Esophagus muscularis mucosa (tissue), 4 donors: Measurements from ENCODE around the gene RTKN. TPM values are rescaled to one million over a fixed set of nuclear protein-coding genes. Genes with fewer than 3 reads are reported as not detected.

Experiments
- DNase-seq: peaks from one replicate; pipeline ENCODE4 v3.0.0-alpha.2; 2017; ENCODE audit errors: extremely low spot score
- H3K27ac ChIP-seq, 4 donors: fragments of 200-600 bp; sonication (generic); replicated peaks in 1 of 4; 1 replicate in 3 of 4; 2 replicates in 1 of 4; pipeline ENCODE4 v1.5.1; 2016 to 2019; ENCODE audit warnings: mild to moderate bottlenecking in 1 of 4
- H3K27me3 ChIP-seq, 4 donors: fragments of 200-600 bp; sonication (generic); one replicate each; pipeline versions ENCODE4 v1.5.1 to v1.6.0; 2016 to 2019
- H3K36me3 ChIP-seq, 4 donors: fragments of 200-600 bp; sonication (generic); one replicate each; pipeline ENCODE4 v1.5.1; 2016 to 2019
- H3K4me1 ChIP-seq, 4 donors: fragments of 200-600 bp; sonication (generic); one replicate each; pipeline ENCODE4 v1.5.1; 2016 to 2019
- H3K4me3 ChIP-seq, 4 donors: fragments of 200-600 bp; sonication (generic); 1 replicate in 2 of 4; 2 replicates in 2 of 4; pipeline ENCODE4 v1.5.1; 2016 to 2019; ENCODE audit warnings: mild to moderate bottlenecking in 4 of 4, moderate library complexity in 1 of 4
- H3K9me3 ChIP-seq, 4 donors: fragments of 200-600 bp; sonication (generic); 1 replicate in 3 of 4; 2 replicates in 1 of 4; pipeline ENCODE4 v1.5.1; 2016 to 2019
- CTCF ChIP-seq, 3 experiments: fragments of 200-600 bp in 2 of 3; fragments of 450-650 bp in 1 of 3; sonication (generic) in 2 of 3; IDR thresholded peaks; one replicate each; pipeline ENCODE4 v1.5.1; 2017 to 2019; ENCODE audit warnings: antibody characterized with exemption in 3 of 3, mild to moderate bottlenecking in 2 of 3, moderate library complexity in 1 of 3
- EP300 ChIP-seq: sonication (generic); formaldehyde crosslinking; IDR thresholded peaks from one replicate; pipeline ENCODE4 v1.6.1; 2017; ENCODE audit warnings: antibody characterized with exemption
- POLR2A ChIP-seq: fragments of 450-650 bp; IDR thresholded peaks from one replicate; pipeline ENCODE4 v1.6.1; 2017; ENCODE audit warnings: antibody characterized with exemption, moderate library complexity, mild to moderate bottlenecking, low read depth
- POLR2AphosphoS5 ChIP-seq, 2 donors: sonication (generic); formaldehyde crosslinking; IDR thresholded peaks; one replicate each; pipeline ENCODE4 v1.6.1; 2017; ENCODE audit warnings: antibody characterized with exemption in 2 of 2
- WGBS: methylation state at CpG from one replicate; pipeline ENCODE4 v1.1.5; 2018; 5-methylcytosine and 5-hydroxymethylcytosine counted together
- intact Hi-C: fragments of 100-400 bp; cut with DNase I; formaldehyde crosslinking; loops from one replicate; pipeline ENCODE4 v1.15.1; 2023
- total RNA-seq, 4 donors: library from RNA; depleted of rRNA; stranded (reverse); fragments of >200 nt; gene quantifications; one replicate each; pipeline versions ENCODE4 v1.1.0 to v1.2.1, GENCODE V29; 2016

The RTKN gene
- total RNA-seq, 4 donors from 2014 or later, result 8.4 to 14.1 (median 11.3) TPM

- H3K4me3 ChIP-seq, result no peak overlapping the region
- H3K9me3 ChIP-seq, result no peaks in the 10 kb centered on the region
- no peaks in the 10 kb centered on the region for H3K36me3 ChIP-seq
- 92% methylated on average over 5 of the region's 5 CpGs for WGBS
- intact Hi-C loops, result no loop called here
- no peak overlapping the region for H3K27ac ChIP-seq
- TF ChIP-seq EP300 (no peak), POLR2AphosphoS5 (IDR thresholded peaks at IDR 0.05) (no peak), CTCF (IDR thresholded peaks at IDR 0.05) (no peak), POLR2A (no peak)
- DNase-seq, result no peak
- H3K27me3 ChIP-seq, result no peaks in the 10 kb centered on the region
- no peaks in the 10 kb centered on the region for H3K4me1 ChIP-seq
Observed at GRCh38 chr2:74407682-74408081, 34.1 kb downstream of the RTKN start.

GRCh38 chr2:74406035-74406434 is 35.7 kb downstream of the RTKN start:
- no peak for DNase-seq
- H3K4me1 ChIP-seq, result no peaks in the 10 kb centered on the region
- H3K9me3 ChIP-seq, result no peaks in the 10 kb centered on the region
- no peak overlapping the region for H3K27ac ChIP-seq
- no peaks in the 10 kb centered on the region for H3K36me3 ChIP-seq
- TF ChIP-seq POLR2AphosphoS5 (IDR thresholded peaks at IDR 0.05), result no peak
- no peak for TF ChIP-seq EP300
- no peak for TF ChIP-seq CTCF (IDR thresholded peaks at IDR 0.05)
- no peak for TF ChIP-seq POLR2A
- intact Hi-C loops, result no loop called here
- no peaks in the 10 kb centered on the region for H3K27me3 ChIP-seq
- H3K4me3 ChIP-seq, result no peak overlapping the region

GRCh38 chr2:74401891-74402290 is 39.8 kb downstream of the RTKN start:
- no peak overlapping the region for H3K4me3 ChIP-seq
- no peak for DNase-seq
- no peak overlapping the region for H3K27ac ChIP-seq
- intact Hi-C loops, result no loop called here
- WGBS, result 88% methylated on average over 2 of the region's 2 CpGs
- H3K27me3 ChIP-seq, result no peaks in the 10 kb centered on the region
- H3K9me3 ChIP-seq, result no peaks in the 10 kb centered on the region
- H3K4me1 ChIP-seq, result no peaks in the 10 kb centered on the region
- no peak for TF ChIP-seq POLR2AphosphoS5 (IDR thresholded peaks at IDR 0.05)
- no peak for TF ChIP-seq EP300
- TF ChIP-seq POLR2A, result no peak
- no peak for TF ChIP-seq CTCF (IDR thresholded peaks at IDR 0.05)
- H3K36me3 ChIP-seq, result no peaks in the 10 kb centered on the region

- TF ChIP-seq CTCF (IDR thresholded peaks at IDR 0.05), result peak; percentile 18 to 44 (median 31)
- TF ChIP-seq POLR2A, result no peak
- TF ChIP-seq EP300, result no peak
- intact Hi-C loops, result loop anchor here (10.0 kb wide), 2 partner anchors 65 to 145 kb away; no protein-coding TSS in a partner anchor
Observed at GRCh38 chr2:74399785-74400184, 42.0 kb downstream of the RTKN start.

GRCh38 chr2:74396149-74396548 is 45.6 kb downstream of the RTKN start:
- Histone ChIP-seq H3K27ac (no peak overlapping the region), H3K27me3 (no peaks in the 10 kb centered on the region), H3K36me3 (no peaks in the 10 kb centered on the region), H3K4me1 (peaks cover 0 to 7% (median 5%) of the 10 kb centered on the region in 4 donors), H3K9me3 (no peaks in the 10 kb centered on the region), H3K4me3 (no peak overlapping the region)
- DNase-seq, result no peak
- intact Hi-C loops, result loop anchor here (10.0 kb wide), 2 partner anchors 61 to 141 kb away; no protein-coding TSS in a partner anchor
- WGBS, result 86% methylated on average over 2 of the region's 2 CpGs
- no peak for TF ChIP-seq POLR2AphosphoS5 (IDR thresholded peaks at IDR 0.05)
- no peak for TF ChIP-seq CTCF (IDR thresholded peaks at IDR 0.05)
- TF ChIP-seq EP300, result no peak

More at GRCh38 chr2:74399785-74400184, 42.0 kb downstream of the RTKN start:
- Histone ChIP-seq H3K27me3 (no peaks in the 10 kb centered on the region), H3K9me3 (no peaks in the 10 kb centered on the region), H3K4me3 (no peak overlapping the region), H3K36me3 (no peaks in the 10 kb centered on the region), H3K27ac (no peak overlapping the region), H3K4me1 (no peaks in the 10 kb centered on the region)
- DNase-seq, result no peak
